WTC11 (cell line): ENCODE data around the gene KLK13.

ENCODE experiments used
- ATF3 ChIP-seq: sonication (generic); formaldehyde crosslinking; conservative IDR thresholded peaks from 2 replicates; pipeline ENCODE4 v1.8.1; 2022; ENCODE audit warnings: mild to moderate bottlenecking, missing genetic modification reagents
- CREB1 ChIP-seq: sonication (generic); formaldehyde crosslinking; IDR thresholded peaks from 2 replicates; pipeline ENCODE4 v1.8.0; 2023; ENCODE audit warnings: mild to moderate bottlenecking, missing genetic modification reagents
- CTCF ChIP-seq: fragments of 200-600 bp; IDR thresholded peaks from 2 replicates; pipeline ENCODE4 v1.8.0; 2022; ENCODE audit warnings: antibody characterized with exemption
- TEAD4 ChIP-seq: sonication (generic); formaldehyde crosslinking; IDR thresholded peaks from 2 replicates; pipeline ENCODE4 v1.8.0; 2022; ENCODE audit warnings: mild to moderate bottlenecking, missing genetic modification reagents
- USF2 ChIP-seq: sonication (generic); formaldehyde crosslinking; IDR thresholded peaks from 2 replicates; pipeline ENCODE4 v1.8.1; 2023; ENCODE audit warnings: mild to moderate bottlenecking, missing genetic modification reagents, moderate library complexity

GRCh38 chr19:51071095-51071405 is 6.2 kb upstream of the KLK13 start:
- TF ChIP-seq CTCF (no peak), TEAD4 (no peak), ATF3 (CRISPR knock-in tag) (no peak), CREB1 (CRISPR knock-in tag) (no peak), USF2 (CRISPR knock-in tag) (no peak)
